Esophagus squamous epithelium (tissue), 5 donors: ENCODE results near the gene INHBC. TPM values are rescaled to one million over a fixed set of nuclear protein-coding genes. Genes with fewer than 3 reads are reported as not detected.

ENCODE experiments used
- DNase-seq: peaks from one replicate; lab custom pipeline; 2025; lab: John Stamatoyannopoulos, UW
- H3K27ac ChIP-seq, 4 donors: fragments of 200-600 bp; sonication (generic); one replicate each; pipeline ENCODE4 v1.5.1; 2016 to 2019; ENCODE audit warnings: mild to moderate bottlenecking in 1 of 4
- H3K27me3 ChIP-seq, 4 donors: fragments of 200-600 bp; sonication (generic); 1 replicate in 3 of 4; 2 replicates in 1 of 4; pipeline versions ENCODE4 v1.5.1 to v1.6.0; 2017 to 2021; ENCODE audit warnings: antibody characterized with exemption in 1 of 4
- H3K36me3 ChIP-seq, 3 donors: fragments of 200-600 bp; sonication (generic); one replicate each; pipeline ENCODE4 v1.5.1; 2016 to 2019
- H3K4me1 ChIP-seq, 3 donors: fragments of 200-600 bp; sonication (generic); one replicate each; pipeline ENCODE4 v1.5.1; 2017 to 2019
- H3K4me3 ChIP-seq, 4 donors: fragments of 200-600 bp; sonication (generic); 1 replicate in 3 of 4; 2 replicates in 1 of 4; pipeline ENCODE4 v1.5.1; 2016 to 2019; ENCODE audit warnings: mild to moderate bottlenecking in 2 of 4, moderate library complexity in 1 of 4
- H3K9me3 ChIP-seq, 3 donors: fragments of 200-600 bp; sonication (generic); one replicate each; pipeline ENCODE4 v1.5.1; 2016 to 2019
- CTCF ChIP-seq, 6 experiments: fragments of 450-650 bp in 4 of 6; fragments of 200-600 bp in 2 of 6; sonication (generic) in 2 of 6; IDR thresholded peaks; one replicate each; pipeline ENCODE4 v1.5.1; 2016 to 2019; ENCODE audit warnings: antibody characterized with exemption in 6 of 6, mild to moderate bottlenecking in 4 of 6, moderate library complexity in 4 of 6
- POLR2A ChIP-seq, 4 donors: fragments of 450-650 bp; IDR thresholded peaks; one replicate each; pipeline ENCODE4 v1.6.1; 2017; ENCODE audit warnings: antibody characterized with exemption in 4 of 4, mild to moderate bottlenecking in 4 of 4, moderate library complexity in 3 of 4
- WGBS, 2 donors: methylation state at CpG; one replicate each; pipeline ENCODE4 v1.1.5; 2018; 5-methylcytosine and 5-hydroxymethylcytosine counted together
- intact Hi-C: fragments of 100-400 bp; cut with DNase I; formaldehyde crosslinking; loops from one replicate; pipeline ENCODE4 v1.15.0; 2022
- total RNA-seq, 4 donors: library from RNA; depleted of rRNA; stranded (reverse); fragments of >200 nt; gene quantifications; one replicate each; pipeline ENCODE4 v1.1.0, GENCODE V29; 2016
- donor health status: DM: yes; HTN: yes; CAD: no.

Gene INHBC
- total RNA-seq, 4 donors from 2014 or later: not detected

GRCh38 chr12:57451233-57451778 lies 16.7 kb downstream of the INHBC start:
- 72 to 76% methylated on average over 5 to 6 of the region's 6 CpGs for WGBS, 2 donors

GRCh38 chr12:57452181-57452936 lies 17.8 kb downstream of the INHBC start:
- TF ChIP-seq CTCF (IDR thresholded peaks at IDR 0.05) (no peak), POLR2A (IDR thresholded peaks at IDR 0.05) (no peak)
- Histone ChIP-seq H3K9me3 (no peaks in the 10 kb centered on the region), H3K4me3 (no peak overlapping the region), H3K4me1 (peaks cover 0 to 19% (median 0%) of the 10 kb centered on the region in 3 donors), H3K36me3 (no peaks in the 10 kb centered on the region), H3K27me3 (peaks cover 0 to 34% (median 0%) of the 10 kb centered on the region in 4 donors), H3K27ac (peak overlapping the region in 2 of 4 donors; percentile 21 to 44)
- WGBS, 2 donors: 25 to 32% methylated on average over 5 to 8 of the region's 9 CpGs
- intact Hi-C loops: loop anchor here (5.0 to 10.0 kb wide), 2 partner anchors 148 to 185 kb away; no protein-coding TSS in a partner anchor
- no peak for DNase-seq

More at GRCh38 chr12:57451233-57451778, 16.7 kb downstream of the INHBC start:
- H3K4me3 ChIP-seq: no peak overlapping the region
- no peak for DNase-seq
- no peaks in the 10 kb centered on the region for H3K9me3 ChIP-seq
- peaks cover 0 to 17% (median 0%) of the 10 kb centered on the region in 3 donors for H3K4me1 ChIP-seq
- intact Hi-C loops: loop anchor here (5.0 to 10.0 kb wide), 2 partner anchors 147 to 184 kb away; no protein-coding TSS in a partner anchor
- no peak overlapping the region for H3K27ac ChIP-seq
- peaks cover 0 to 30% (median 0%) of the 10 kb centered on the region in 4 donors for H3K27me3 ChIP-seq
- H3K36me3 ChIP-seq: no peaks in the 10 kb centered on the region
- TF ChIP-seq POLR2A (IDR thresholded peaks at IDR 0.05) (no peak), CTCF (IDR thresholded peaks at IDR 0.05) (no peak)

- H3K4me3 ChIP-seq: no peak overlapping the region
- H3K4me1 ChIP-seq: peaks cover 0 to 19% (median 0%) of the 10 kb centered on the region in 3 donors
- peaks cover 0 to 34% (median 0%) of the 10 kb centered on the region in 4 donors for H3K27me3 ChIP-seq
- no peaks in the 10 kb centered on the region for H3K9me3 ChIP-seq
- no peak for DNase-seq
- intact Hi-C loops: loop anchor here (5.0 to 10.0 kb wide), 2 partner anchors 148 to 186 kb away; no protein-coding TSS in a partner anchor
- H3K36me3 ChIP-seq: no peaks in the 10 kb centered on the region
- peak overlapping the region in 1 of 4 donors; percentile 44 for H3K27ac ChIP-seq
- TF ChIP-seq POLR2A (IDR thresholded peaks at IDR 0.05) (no peak), CTCF (IDR thresholded peaks at IDR 0.05) (peak; percentile 62 to 92 (median 88))
- 12 to 20% methylated on average over 4 to 7 of the region's 7 CpGs for WGBS, 2 donors
Measured at GRCh38 chr12:57452937-57453509, 18.4 kb downstream of the INHBC start.

- DNase-seq: no peak
- TF ChIP-seq CTCF (IDR thresholded peaks at IDR 0.05) (no peak), POLR2A (IDR thresholded peaks at IDR 0.05) (no peak)
- intact Hi-C loops: loop anchor here (5.0 to 10.0 kb wide), 2 partner anchors 149 to 187 kb away; no protein-coding TSS in a partner anchor
- peaks cover 0 to 34% (median 0%) of the 10 kb centered on the region in 4 donors for H3K27me3 ChIP-seq
- WGBS, 2 donors: 100% methylated on average over 1 to 2 of the region's 2 CpGs
- H3K4me1 ChIP-seq: peaks cover 6 to 28% (median 8%) of the 10 kb centered on the region in 3 donors
- no peaks in the 10 kb centered on the region for H3K36me3 ChIP-seq
- H3K9me3 ChIP-seq: no peaks in the 10 kb centered on the region
- no peak overlapping the region for H3K27ac ChIP-seq
- no peak overlapping the region for H3K4me3 ChIP-seq
Measured at GRCh38 chr12:57454213-57454565, 19.6 kb downstream of the INHBC start.
